Measurements from ENCODE around the gene TEX19. TPM values are rescaled to one million over a fixed set of nuclear protein-coding genes. Genes with fewer than 3 reads are reported as not detected.
"Not testable (repeated sequence)": the region's sequence is repeated elsewhere in the genome, so short reads cannot be mapped to it uniquely, and the experiment has no call there.

Gene TEX19
- total and polyA plus RNA-seq, 12 donors: 0.26 TPM; not detected in 11

- TF ChIP-seq CTCF (IDR thresholded peaks at IDR 0.05) (no peak), POLR2A (IDR thresholded peaks at IDR 0.05) (no peak)
- no peaks in the 10 kb centered on the region for H3K4me1 ChIP-seq (replicated peaks in 1 of 2)
- H3K36me3 ChIP-seq (replicated peaks in 1 of 2): no peaks in the 10 kb centered on the region
- no peak for DNase-seq
- intact Hi-C loops (cut with DNase I): no loop called here
- peaks cover 17% of the 10 kb centered on the region for H3K27me3 ChIP-seq
- whole genome bisulfite sequencing, 4 donors: 0 to 100% (median 69%) methylated on average over 1 to 2 of the region's 2 CpGs
- no peak overlapping the region for H3K4me3 ChIP-seq
- no peaks in the 10 kb centered on the region for H3K9me3 ChIP-seq (replicated peaks in 1 of 3)
- no peak overlapping the region for H3K27ac ChIP-seq
Observed at GRCh38 chr17:82357394-82357793, 1.7 kb upstream of the TEX19 start.

- H3K27me3 ChIP-seq: peaks cover 17% of the 10 kb centered on the region
- H3K27ac ChIP-seq; intact Hi-C loops (cut with DNase I); H3K4me1 ChIP-seq (replicated peaks in 1 of 2); H3K4me3 ChIP-seq; H3K9me3 ChIP-seq (replicated peaks in 1 of 3); DNase-seq; H3K36me3 ChIP-seq (replicated peaks in 1 of 2): not testable (repeated sequence)
- 57 to 100% (median 84%) methylated on average over 1 of the region's 1 CpG for whole genome bisulfite sequencing, 4 donors
Observed at GRCh38 chr17:82359451-82360074, 516 bp downstream of the TEX19 start.

- peaks cover 17% of the 10 kb centered on the region for H3K27me3 ChIP-seq
- no peaks in the 10 kb centered on the region for H3K36me3 ChIP-seq (replicated peaks in 1 of 2)
- no peak overlapping the region for H3K27ac ChIP-seq
- H3K9me3 ChIP-seq (replicated peaks in 1 of 3): no peaks in the 10 kb centered on the region
- H3K4me1 ChIP-seq (replicated peaks in 1 of 2): no peaks in the 10 kb centered on the region
- H3K4me3 ChIP-seq: no peak overlapping the region
- TF ChIP-seq POLR2A (IDR thresholded peaks at IDR 0.05) (no peak), CTCF (IDR thresholded peaks at IDR 0.05) (no peak)
- DNase-seq: no peak
- intact Hi-C loops (cut with DNase I): no loop called here
- 87 to 98% (median 94%) methylated on average over 5 to 6 of the region's 6 CpGs for WGBS, 4 donors
Observed at GRCh38 chr17:82361885-82362633, 3.0 kb downstream of the TEX19 start.

- H3K27ac ChIP-seq: no peak overlapping the region
- H3K27me3 ChIP-seq: peaks cover 19% of the 10 kb centered on the region
- H3K4me3 ChIP-seq: no peak overlapping the region
- H3K36me3 ChIP-seq (replicated peaks in 1 of 2): no peaks in the 10 kb centered on the region
- TF ChIP-seq POLR2A (IDR thresholded peaks at IDR 0.05): no peak
- no peak for TF ChIP-seq CTCF (IDR thresholded peaks at IDR 0.05)
- no peak for DNase-seq
- intact Hi-C loops (cut with DNase I): no loop called here
- WGBS, 4 donors: 58 to 88% (median 83%) methylated on average over 5 to 6 of the region's 6 CpGs
- H3K4me1 ChIP-seq (replicated peaks in 1 of 2): peaks cover 0 to 6% of the 10 kb centered on the region in 2 donors
- H3K9me3 ChIP-seq (replicated peaks in 1 of 3): no peaks in the 10 kb centered on the region
Observed at GRCh38 chr17:82365606-82366295, 6.7 kb downstream of the TEX19 start.
